GM18858 (cell line): ENCODE results near the gene GOLGA8A.
A peak's percentile ranks its signal among the peaks of the same experiment; 100 is the strongest.
"Not testable (repeated sequence)": the region's sequence is repeated elsewhere in the genome, so short reads cannot be mapped to it uniquely, and the experiment has no call there.

Experiments
- ATAC-seq: cut with Tn5 transposase; IDR thresholded peaks from one replicate; pipeline ENCODE4 v1.9.1; 2021; ENCODE audit not compliant: unreplicated experiment

GOLGA8A gene

GRCh38 chr15:34437687-34438086 lies at the start of gene GOLGA8A:
Gene GOLGA8A (minus strand): TSS chr15:34437808. CDS start chr15:34389691, 48,117 bp downstream.
- peak; percentile 80 for ATAC-seq

- no peak for ATAC-seq
These were observed 46.0 kb upstream of the GOLGA8A start for GRCh38 chr15:34483644-34484043.

- ATAC-seq: no peak
These were observed 43.8 kb upstream of the GOLGA8A start for GRCh38 chr15:34481370-34481769.

GRCh38 chr15:34473840-34474239 lies 36.2 kb upstream of the GOLGA8A start:
- ATAC-seq: no peak

GRCh38 chr15:34472947-34473346 lies 35.3 kb upstream of the GOLGA8A start:
- no peak for ATAC-seq

- ATAC-seq: no peak
These were observed 33.3 kb upstream of the GOLGA8A start for GRCh38 chr15:34470892-34471291.

- no peak for ATAC-seq
These were observed 32.5 kb upstream of the GOLGA8A start for GRCh38 chr15:34470091-34470490.

- no peak for ATAC-seq
These were observed 24.1 kb upstream of the GOLGA8A start for GRCh38 chr15:34461730-34462129.

- ATAC-seq: no peak
These were observed 22.8 kb upstream of the GOLGA8A start for GRCh38 chr15:34460451-34460850.

- ATAC-seq: no peak
These were observed 19.1 kb upstream of the GOLGA8A start for GRCh38 chr15:34456658-34457057.

GRCh38 chr15:34442891-34443290 lies 5.3 kb upstream of the GOLGA8A start:
- ATAC-seq: no peak

- ATAC-seq: no peak
These were observed 2.3 kb upstream of the GOLGA8A start for GRCh38 chr15:34439878-34440277.

- no peak for ATAC-seq
These were observed 609 bp downstream of the GOLGA8A start for GRCh38 chr15:34436956-34437442.

- ATAC-seq: no peak
These were observed 1.3 kb downstream of the GOLGA8A start for GRCh38 chr15:34436126-34436955.

- ATAC-seq: no peak
These were observed 1.9 kb downstream of the GOLGA8A start for GRCh38 chr15:34435658-34436057.

GRCh38 chr15:34434627-34435305 lies 2.8 kb downstream of the GOLGA8A start:
- no peak for ATAC-seq

GRCh38 chr15:34433956-34434626 lies 3.5 kb downstream of the GOLGA8A start:
- ATAC-seq: not testable (repeated sequence)

GRCh38 chr15:34430642-34431041 lies 7.0 kb downstream of the GOLGA8A start:
- ATAC-seq: not testable (repeated sequence)

- ATAC-seq: not testable (repeated sequence)
These were observed 14.1 kb downstream of the GOLGA8A start for GRCh38 chr15:34423425-34424090.

- ATAC-seq: not testable (repeated sequence)
These were observed 16.7 kb downstream of the GOLGA8A start for GRCh38 chr15:34420953-34421352.

GRCh38 chr15:34418435-34418834 lies 19.2 kb downstream of the GOLGA8A start:
- not testable (repeated sequence) for ATAC-seq
